ENCODE measurements around the gene TSPAN2. TPM values are rescaled to one million over a fixed set of nuclear protein-coding genes. Genes with fewer than 3 reads are reported as not detected.
A peak's percentile ranks its signal among the peaks of the same experiment; 100 is the strongest.

The TSPAN2 gene
- total RNA-seq, 1 donor from 2014 or later, result 10.6 TPM

- no peak for DNase-seq (ENCODE audit: extremely low spot score in 2 of 2)
- Histone ChIP-seq H3K4me1 (no peaks in the 10 kb centered on the region), H3K27ac (peak overlapping the region; percentile 62), H3K4me3 (peak overlapping the region; percentile 37 to 38), H3K36me3 (no peaks in the 10 kb centered on the region), H3K27me3 (no peaks in the 10 kb centered on the region), H3K9me3 (no peaks in the 10 kb centered on the region)
- TF ChIP-seq POLR2A (IDR thresholded peaks at IDR 0.05) (no peak), CTCF (IDR thresholded peaks at IDR 0.05) (no peak), POLR2AphosphoS5 (IDR thresholded peaks at IDR 0.05; ENCODE audit: insufficient read depth in 1 of 2, low read depth in 1 of 2) (peak in 1 of 2 donors; percentile 24)
- intact Hi-C loops (cut with DNase I), result no loop called here
Observed at GRCh38 chr1:115098979-115099692, 9.8 kb upstream of the TSPAN2 start.

- intact Hi-C loops (cut with DNase I), result no loop called here
- Histone ChIP-seq H3K4me1 (peaks cover 18% of the 10 kb centered on the region), H3K27ac (no peak overlapping the region), H3K4me3 (no peak overlapping the region), H3K36me3 (no peaks in the 10 kb centered on the region), H3K9me3 (no peaks in the 10 kb centered on the region), H3K27me3 (no peaks in the 10 kb centered on the region)
- no peak for DNase-seq (ENCODE audit: extremely low spot score in 2 of 2)
- TF ChIP-seq CTCF (IDR thresholded peaks at IDR 0.05), result no peak
- no peak for TF ChIP-seq POLR2AphosphoS5 (IDR thresholded peaks at IDR 0.05; ENCODE audit: insufficient read depth in 1 of 2, low read depth in 1 of 2)
- no peak for TF ChIP-seq POLR2A (IDR thresholded peaks at IDR 0.05)
Observed at GRCh38 chr1:115092175-115092574, 2.9 kb upstream of the TSPAN2 start.

GRCh38 chr1:115091572-115091971 lies 2.3 kb upstream of the TSPAN2 start:
- no peak overlapping the region for H3K4me3 ChIP-seq
- no peaks in the 10 kb centered on the region for H3K27me3 ChIP-seq
- H3K36me3 ChIP-seq, result no peaks in the 10 kb centered on the region
- no peak for DNase-seq (ENCODE audit: extremely low spot score in 2 of 2)
- H3K27ac ChIP-seq, result no peak overlapping the region
- TF ChIP-seq POLR2A (IDR thresholded peaks at IDR 0.05) (no peak), POLR2AphosphoS5 (IDR thresholded peaks at IDR 0.05; ENCODE audit: insufficient read depth in 1 of 2, low read depth in 1 of 2) (no peak), CTCF (IDR thresholded peaks at IDR 0.05) (no peak)
- H3K9me3 ChIP-seq, result no peaks in the 10 kb centered on the region
- intact Hi-C loops (cut with DNase I), result no loop called here
- H3K4me1 ChIP-seq, result peaks cover 18% of the 10 kb centered on the region

GRCh38 chr1:115090956-115091355 lies 1.7 kb upstream of the TSPAN2 start:
- Histone ChIP-seq H3K27me3 (no peaks in the 10 kb centered on the region), H3K9me3 (no peaks in the 10 kb centered on the region), H3K36me3 (no peaks in the 10 kb centered on the region), H3K4me1 (peaks cover 18% of the 10 kb centered on the region), H3K4me3 (no peak overlapping the region), H3K27ac (no peak overlapping the region)
- intact Hi-C loops (cut with DNase I), result no loop called here
- no peak for DNase-seq (ENCODE audit: extremely low spot score in 2 of 2)
- TF ChIP-seq POLR2AphosphoS5 (IDR thresholded peaks at IDR 0.05; ENCODE audit: insufficient read depth in 1 of 2, low read depth in 1 of 2), result no peak
- no peak for TF ChIP-seq CTCF (IDR thresholded peaks at IDR 0.05)
- TF ChIP-seq POLR2A (IDR thresholded peaks at IDR 0.05), result no peak

- intact Hi-C loops (cut with DNase I), result no loop called here
- Histone ChIP-seq H3K27ac (no peak overlapping the region), H3K36me3 (no peaks in the 10 kb centered on the region), H3K27me3 (no peaks in the 10 kb centered on the region), H3K9me3 (no peaks in the 10 kb centered on the region), H3K4me3 (no peak overlapping the region), H3K4me1 (peaks cover 18% of the 10 kb centered on the region)
- no peak for TF ChIP-seq CTCF (IDR thresholded peaks at IDR 0.05)
- no peak for DNase-seq (ENCODE audit: extremely low spot score in 2 of 2)
Observed at GRCh38 chr1:115090540-115090939, 1.2 kb upstream of the TSPAN2 start.
